ENCODE data around the gene PTMA. TPM values are rescaled to one million over a fixed set of nuclear protein-coding genes. Genes with fewer than 3 reads are reported as not detected.

PTMA gene
- total and polyA plus RNA-seq, 9 of the 15 experiments (the other 6 are each of a cell fraction or from before 2014, with no cell fraction given): 429 to 2,322 (median 1,578) TPM

- TF ChIP-seq SMARCA5 (IDR thresholded peaks at IDR 0.05) (no peak), TOE1 (IDR thresholded peaks at IDR 0.05; ENCODE audit: borderline replicate concordance) (no peak), TOE1 (CRISPR knock-in tag; IDR thresholded peaks at IDR 0.05; ENCODE audit: borderline replicate concordance, low read depth) (no peak), ZNF668 (CRISPR knock-in tag; IDR thresholded peaks at IDR 0.05) (no peak), ZMIZ1 (IDR thresholded peaks at IDR 0.05; ENCODE audit: low read depth in 2 of 2, low read length in 2 of 2) (peak in 1 of 2 experiments; percentile 49; a peak in 1 of 4 replicates), HDAC3 (IDR thresholded peaks at IDR 0.05; ENCODE audit: borderline replicate concordance, partially characterized antibody) (no peak), TBL1XR1 (IDR thresholded peaks at IDR 0.05; ENCODE audit: low read length in 2 of 2) (no peak), CREM (IDR thresholded peaks at IDR 0.05; ENCODE audit: low read depth) (peak; percentile 68), RB1 (IDR thresholded peaks at IDR 0.05; ENCODE audit: low read depth) (0 out of 2 replicates have a peak, but pooled peaks have one; percentile 59), STAT5B (CRISPR knock-in tag; IDR thresholded peaks at IDR 0.05) (no peak), CTCFL (IDR thresholded peaks at IDR 0.05; ENCODE audit: borderline replicate concordance, insufficient read depth, low read depth, low read length, poor library complexity, severe bottlenecking) (peak; percentile 96), FOXP1 (CRISPR knock-in tag; IDR thresholded peaks at IDR 0.05) (peak; percentile 61; the same call in 1 of the 2 replicates)
- TF ChIP-seq, protein P1, sequence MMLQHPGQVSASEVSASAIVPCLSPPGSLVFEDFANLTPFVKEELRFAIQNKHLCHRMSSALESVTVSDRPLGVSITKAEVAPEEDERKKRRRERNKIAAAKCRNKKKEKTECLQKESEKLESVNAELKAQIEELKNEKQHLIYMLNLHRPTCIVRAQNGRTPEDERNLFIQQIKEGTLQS (IDR thresholded peaks at IDR 0.05): no peak
- TF ChIP-seq, protein P1 (CRISPR knock-in tag; conservative IDR thresholded peaks at IDR 0.05): no peak
- TF ChIP-seq, protein P2, sequence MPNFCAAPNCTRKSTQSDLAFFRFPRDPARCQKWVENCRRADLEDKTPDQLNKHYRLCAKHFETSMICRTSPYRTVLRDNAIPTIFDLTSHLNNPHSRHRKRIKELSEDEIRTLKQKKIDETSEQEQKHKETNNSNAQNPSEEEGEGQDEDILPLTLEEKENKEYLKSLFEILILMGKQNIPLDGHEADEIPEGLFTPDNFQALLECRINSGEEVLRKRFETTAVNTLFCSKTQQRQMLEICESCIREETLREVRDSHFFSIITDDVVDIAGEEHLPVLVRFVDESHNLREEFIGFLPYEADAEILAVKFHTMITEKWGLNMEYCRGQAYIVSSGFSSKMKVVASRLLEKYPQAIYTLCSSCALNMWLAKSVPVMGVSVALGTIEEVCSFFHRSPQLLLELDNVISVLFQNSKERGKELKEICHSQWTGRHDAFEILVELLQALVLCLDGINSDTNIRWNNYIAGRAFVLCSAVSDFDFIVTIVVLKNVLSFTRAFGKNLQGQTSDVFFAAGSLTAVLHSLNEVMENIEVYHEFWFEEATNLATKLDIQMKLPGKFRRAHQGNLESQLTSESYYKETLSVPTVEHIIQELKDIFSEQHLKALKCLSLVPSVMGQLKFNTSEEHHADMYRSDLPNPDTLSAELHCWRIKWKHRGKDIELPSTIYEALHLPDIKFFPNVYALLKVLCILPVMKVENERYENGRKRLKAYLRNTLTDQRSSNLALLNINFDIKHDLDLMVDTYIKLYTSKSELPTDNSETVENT (CRISPR knock-in tag; IDR thresholded peaks at IDR 0.05): no peak
- TF ChIP-seq, protein P3, sequence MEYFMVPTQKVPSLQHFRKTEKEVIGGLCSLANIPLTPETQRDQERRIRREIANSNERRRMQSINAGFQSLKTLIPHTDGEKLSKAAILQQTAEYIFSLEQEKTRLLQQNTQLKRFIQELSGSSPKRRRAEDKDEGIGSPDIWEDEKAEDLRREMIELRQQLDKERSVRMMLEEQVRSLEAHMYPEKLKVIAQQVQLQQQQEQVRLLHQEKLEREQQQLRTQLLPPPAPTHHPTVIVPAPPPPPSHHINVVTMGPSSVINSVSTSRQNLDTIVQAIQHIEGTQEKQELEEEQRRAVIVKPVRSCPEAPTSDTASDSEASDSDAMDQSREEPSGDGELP (CRISPR knock-in tag; IDR thresholded peaks at IDR 0.05; ENCODE audit: borderline replicate concordance): peak; percentile 61; the same call in 1 of the 2 replicates
Measured at GRCh38 chr2:231713730-231714638, 5.7 kb downstream of the PTMA start (continued).

Data from K562 (cell line).